GM21723 (cell line): ENCODE data around the gene NCOA4.
"Not testable (repeated sequence)": the region's sequence is repeated elsewhere in the genome, so short reads cannot be mapped to it uniquely, and the experiment has no call there.

Source experiments
- ATAC-seq: cut with Tn5 transposase; IDR thresholded peaks from one replicate; pipeline ENCODE4 v1.9.1; 2021; ENCODE audit warnings: mild to moderate bottlenecking, moderate library complexity; ENCODE audit not compliant: unreplicated experiment

Gene NCOA4

GRCh38 chr10:46052791-46053375 lies 22.5 kb upstream of the NCOA4 start:
- no peak for ATAC-seq

GRCh38 chr10:46052057-46052790 lies 21.8 kb upstream of the NCOA4 start:
- no peak for ATAC-seq

- no peak for ATAC-seq
Observed at GRCh38 chr10:46050941-46051623, 20.7 kb upstream of the NCOA4 start.

GRCh38 chr10:46049497-46049831 lies 19.0 kb upstream of the NCOA4 start:
- ATAC-seq = not testable (repeated sequence)

- no peak for ATAC-seq
Observed at GRCh38 chr10:46048152-46048551, 17.7 kb upstream of the NCOA4 start.

- no peak for ATAC-seq
Observed at GRCh38 chr10:46046261-46046660, 15.8 kb upstream of the NCOA4 start, which contains the start of gene MSMB. Gene MSMB (minus strand): TSS chr10:46046269. CDS start chr10:46046237, 32 bp downstream.

GRCh38 chr10:46042527-46042926 lies 12.1 kb upstream of the NCOA4 start:
- ATAC-seq = no peak

- no peak for ATAC-seq
Observed at GRCh38 chr10:46040004-46040403, 9.6 kb upstream of the NCOA4 start.

- ATAC-seq = no peak
Observed at GRCh38 chr10:46037107-46037825, 6.8 kb upstream of the NCOA4 start.

- no peak for ATAC-seq
Observed at GRCh38 chr10:46035923-46036849, 5.8 kb upstream of the NCOA4 start.

- ATAC-seq = no peak
Observed at GRCh38 chr10:46033602-46034011, 3.2 kb upstream of the NCOA4 start.

- no peak for ATAC-seq
Observed at GRCh38 chr10:46031648-46032532, 1.5 kb upstream of the NCOA4 start.

- no peak for ATAC-seq
Observed at GRCh38 chr10:46029461-46030030, 877 bp downstream of the NCOA4 start.

- ATAC-seq = peak; percentile 39
Observed at GRCh38 chr10:46028584-46029460, 1.6 kb downstream of the NCOA4 start.

GRCh38 chr10:46026106-46026505 lies 4.3 kb downstream of the NCOA4 start:
- no peak for ATAC-seq

- no peak for ATAC-seq
Observed at GRCh38 chr10:46025406-46025805, 5.0 kb downstream of the NCOA4 start.

GRCh38 chr10:46024948-46025347 lies 5.5 kb downstream of the NCOA4 start:
- ATAC-seq = no peak
